ENCODE results near the gene SMG1.

SMG1 gene

GRCh38 chr16:18839555-18839954, 86.7 kb downstream of the SMG1 start:
- no peak for TF ChIP-seq GATA3 (IDR thresholded peaks at IDR 0.05; ENCODE audit: low read depth, low read length)
- no peak for TF ChIP-seq GATA2 (IDR thresholded peaks at IDR 0.05; ENCODE audit: low read depth, low read length)

- TF ChIP-seq GATA3 (IDR thresholded peaks at IDR 0.05; ENCODE audit: low read depth, low read length) = no peak
These were observed 89.5 kb downstream of the SMG1 start for GRCh38 chr16:18836702-18837101.

GRCh38 chr16:18834864-18835263, 91.3 kb downstream of the SMG1 start:
- TF ChIP-seq GATA3 (IDR thresholded peaks at IDR 0.05; ENCODE audit: low read depth, low read length) = no peak
- TF ChIP-seq GATA2 (IDR thresholded peaks at IDR 0.05; ENCODE audit: low read depth, low read length) = no peak

- TF ChIP-seq GATA3 (IDR thresholded peaks at IDR 0.05; ENCODE audit: low read depth, low read length) = no peak
- TF ChIP-seq GATA2 (IDR thresholded peaks at IDR 0.05; ENCODE audit: low read depth, low read length) = no peak
These were observed 92.3 kb downstream of the SMG1 start for GRCh38 chr16:18833707-18834505.

GRCh38 chr16:18832613-18833012, 93.6 kb downstream of the SMG1 start:
- TF ChIP-seq GATA3 (IDR thresholded peaks at IDR 0.05; ENCODE audit: low read depth, low read length) (no peak), GATA2 (IDR thresholded peaks at IDR 0.05; ENCODE audit: low read depth, low read length) (no peak)

- no peak for TF ChIP-seq GATA3 (IDR thresholded peaks at IDR 0.05; ENCODE audit: low read depth, low read length)
- no peak for TF ChIP-seq GATA2 (IDR thresholded peaks at IDR 0.05; ENCODE audit: low read depth, low read length)
These were observed 94.2 kb downstream of the SMG1 start for GRCh38 chr16:18832006-18832405.

GRCh38 chr16:18829251-18829650, 97.0 kb downstream of the SMG1 start:
- TF ChIP-seq GATA2 (IDR thresholded peaks at IDR 0.05; ENCODE audit: low read depth, low read length) = no peak
- no peak for TF ChIP-seq GATA3 (IDR thresholded peaks at IDR 0.05; ENCODE audit: low read depth, low read length)

GRCh38 chr16:18827890-18828289, 98.3 kb downstream of the SMG1 start:
- TF ChIP-seq GATA3 (IDR thresholded peaks at IDR 0.05; ENCODE audit: low read depth, low read length) (no peak), GATA2 (IDR thresholded peaks at IDR 0.05; ENCODE audit: low read depth, low read length) (no peak)

- no peak for TF ChIP-seq GATA3 (IDR thresholded peaks at IDR 0.05; ENCODE audit: low read depth, low read length)
- no peak for TF ChIP-seq GATA2 (IDR thresholded peaks at IDR 0.05; ENCODE audit: low read depth, low read length)
These were observed 109.9 kb downstream of the SMG1 start for GRCh38 chr16:18816286-18816685.

- TF ChIP-seq GATA2 (IDR thresholded peaks at IDR 0.05; ENCODE audit: low read depth, low read length) = no peak
- no peak for TF ChIP-seq GATA3 (IDR thresholded peaks at IDR 0.05; ENCODE audit: low read depth, low read length)
These were observed 114.3 kb downstream of the SMG1 start for GRCh38 chr16:18811925-18812324.

- no peak for TF ChIP-seq GATA3 (IDR thresholded peaks at IDR 0.05; ENCODE audit: low read depth, low read length)
- TF ChIP-seq GATA2 (IDR thresholded peaks at IDR 0.05; ENCODE audit: low read depth, low read length) = no peak
These were observed 117.0 kb downstream of the SMG1 start for GRCh38 chr16:18809165-18809564.

GRCh38 chr16:18805257-18805773, 120.9 kb downstream of the SMG1 start:
- TF ChIP-seq GATA2 (IDR thresholded peaks at IDR 0.05; ENCODE audit: low read depth, low read length) (no peak), GATA3 (IDR thresholded peaks at IDR 0.05; ENCODE audit: low read depth, low read length) (no peak)

- TF ChIP-seq GATA3 (IDR thresholded peaks at IDR 0.05; ENCODE audit: low read depth, low read length) = no peak
- TF ChIP-seq GATA2 (IDR thresholded peaks at IDR 0.05; ENCODE audit: low read depth, low read length) = no peak
These were observed 121.7 kb downstream of the SMG1 start for GRCh38 chr16:18804540-18804939.

- TF ChIP-seq GATA2 (IDR thresholded peaks at IDR 0.05; ENCODE audit: low read depth, low read length) (no peak), GATA3 (IDR thresholded peaks at IDR 0.05; ENCODE audit: low read depth, low read length) (no peak)
These were observed 122.4 kb downstream of the SMG1 start for GRCh38 chr16:18803569-18804462.
